Stimulated activated naive B cell treated with anti-CD40 and anti-IgM and Interleukin-4, amounts not matched to agents 10 μg/mL and 1 μg/mL and 100 μg/mL, for 72 hours (primary cell): Measurements from ENCODE around the gene MIF.
"Not testable (repeated sequence)": the region's sequence is repeated elsewhere in the genome, so short reads cannot be mapped to it uniquely, and the experiment has no call there.

Experiments
- ATAC-seq, 2 donors: fragments of 150-1000 bp; cut with Tn5 transposase; replicated peaks; 2 replicates each; pipeline ENCODE4 v1.10.0; 2021; ENCODE audit warnings: moderate library complexity in 1 of 2
- DNase-seq: peaks from one replicate; pipeline ENCODE4 v3.0.0; 2021
- H3K27ac Mint-ChIP-seq: one replicate; pipeline ENCODE4 v1.8.0; 2022; ENCODE audit warnings: mild to moderate bottlenecking, mixed read lengths
- H3K27me3 Mint-ChIP-seq, 2 donors: one replicate each; pipeline ENCODE4 v1.8.0; 2022; ENCODE audit warnings: mixed read lengths in 2 of 2
- H3K36me3 Mint-ChIP-seq, 2 donors: one replicate each; pipeline ENCODE4 v1.8.0; 2022; ENCODE audit warnings: mixed read lengths in 2 of 2, mild to moderate bottlenecking in 1 of 2
- H3K4me1 Mint-ChIP-seq, 2 donors: one replicate each; pipeline ENCODE4 v1.8.0; 2022; ENCODE audit warnings: mixed read lengths in 2 of 2, mild to moderate bottlenecking in 1 of 2
- H3K4me3 Mint-ChIP-seq, 2 donors: one replicate each; pipeline ENCODE4 v1.8.0; 2022; ENCODE audit warnings: mild to moderate bottlenecking in 2 of 2, mixed read lengths in 2 of 2, moderate library complexity in 1 of 2
- H3K9me3 Mint-ChIP-seq, 2 donors: one replicate each; pipeline ENCODE4 v1.8.0; 2022; ENCODE audit warnings: mixed read lengths in 2 of 2, mild to moderate bottlenecking in 1 of 2

Gene MIF

GRCh38 chr22:23921586-23922201 lies 27.5 kb downstream of the MIF start:
- H3K4me3 Mint-ChIP-seq, H3K27ac Mint-ChIP-seq, H3K4me1 Mint-ChIP-seq, H3K27me3 Mint-ChIP-seq, H3K9me3 Mint-ChIP-seq, DNase-seq, ATAC-seq: not testable (repeated sequence)
- H3K36me3 Mint-ChIP-seq = peaks cover 24 to 55% of the 10 kb centered on the region in 2 donors

DNA sequence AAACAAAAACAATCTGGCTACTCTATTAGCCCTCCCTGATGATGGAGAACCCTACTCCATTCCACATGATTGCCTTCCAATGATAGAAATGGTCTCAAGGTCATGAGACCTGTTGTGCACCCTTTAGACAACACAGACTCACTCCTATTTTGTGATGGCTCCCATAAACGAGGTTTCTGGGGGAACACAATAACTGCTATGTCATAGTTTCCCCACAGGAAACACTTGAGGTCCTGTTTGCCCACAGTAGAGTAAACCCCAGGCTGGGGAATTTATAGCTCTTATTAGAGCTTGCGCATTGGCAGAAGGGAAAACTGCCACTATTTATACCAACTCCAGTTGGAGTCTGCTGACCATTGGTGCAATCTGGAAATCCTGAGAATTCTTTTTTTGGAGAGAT lies 28.7 kb downstream of the MIF start:
- DNase-seq = no peak
- Mint-ChIP-seq H3K36me3 (peaks cover 35 to 64% of the 10 kb centered on the region in 2 donors), H3K4me1 (peaks cover 0 to 5% of the 10 kb centered on the region in 2 donors), H3K27me3 (no peaks in the 10 kb centered on the region), H3K4me3 (no peak overlapping the region), H3K9me3 (peaks cover 5% of the 10 kb centered on the region in 2 donors), H3K27ac (no peak overlapping the region)
- no peak for ATAC-seq

- peaks cover 41 to 67% of the 10 kb centered on the region in 2 donors for H3K36me3 Mint-ChIP-seq
- H3K4me3 Mint-ChIP-seq = no peak overlapping the region
- peaks cover 6 to 15% of the 10 kb centered on the region in 2 donors for H3K4me1 Mint-ChIP-seq
- H3K9me3 Mint-ChIP-seq = peaks cover 5% of the 10 kb centered on the region in 2 donors
- H3K27me3 Mint-ChIP-seq = no peaks in the 10 kb centered on the region
- no peak overlapping the region for H3K27ac Mint-ChIP-seq
- no peak for DNase-seq
- ATAC-seq = no peak
Observed at GRCh38 chr22:23925020-23925606, 30.9 kb downstream of the MIF start.

- no peaks in the 10 kb centered on the region for H3K27me3 Mint-ChIP-seq
- ATAC-seq (no peak), DNase-seq (no peak)
- no peak overlapping the region for H3K27ac Mint-ChIP-seq
- H3K4me3 Mint-ChIP-seq = no peak overlapping the region
- H3K36me3 Mint-ChIP-seq = peaks cover 47 to 67% of the 10 kb centered on the region in 2 donors
- H3K4me1 Mint-ChIP-seq = peaks cover 6 to 15% of the 10 kb centered on the region in 2 donors
- H3K9me3 Mint-ChIP-seq = peaks cover 5 to 10% of the 10 kb centered on the region in 2 donors
Observed at GRCh38 chr22:23926561-23926960, 32.4 kb downstream of the MIF start.

DNA sequence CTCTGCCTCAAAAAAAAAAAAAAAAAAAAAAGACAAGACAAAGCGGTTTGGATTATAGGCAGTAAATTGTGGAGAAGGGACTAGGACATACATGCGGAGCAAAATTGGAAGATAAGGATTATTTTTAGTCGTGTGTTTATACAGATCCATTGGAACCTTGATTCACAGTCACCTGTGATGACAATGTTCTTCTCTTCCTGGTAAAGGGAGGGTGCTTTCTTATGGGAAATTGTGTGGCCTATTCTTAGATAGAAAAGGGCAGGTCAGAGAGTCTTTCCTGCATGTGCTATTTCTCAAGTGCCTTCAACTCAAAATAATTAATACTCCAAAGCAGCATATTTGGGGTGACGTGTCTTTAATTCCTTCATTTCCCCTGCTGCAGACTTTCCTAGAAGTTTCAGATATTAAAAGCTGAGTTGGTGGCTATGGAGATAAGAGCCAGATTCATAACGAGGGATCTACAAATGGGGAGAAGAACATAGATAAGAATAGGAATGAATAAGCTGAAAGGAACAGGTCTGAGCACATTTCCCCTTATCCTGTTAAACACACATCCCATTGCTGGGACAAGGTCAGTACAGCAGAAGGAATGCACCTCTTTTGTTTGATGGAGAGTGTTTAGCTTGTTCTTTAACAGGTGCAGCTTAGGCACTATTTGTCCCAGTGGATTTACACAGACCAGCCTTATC lies 44.3 kb downstream of the MIF start:
- ATAC-seq (no peak), DNase-seq (no peak)
- H3K4me1 Mint-ChIP-seq = no peaks in the 10 kb centered on the region
- H3K27ac Mint-ChIP-seq = no peak overlapping the region
- H3K9me3 Mint-ChIP-seq = no peaks in the 10 kb centered on the region
- no peaks in the 10 kb centered on the region for H3K36me3 Mint-ChIP-seq
- no peaks in the 10 kb centered on the region for H3K27me3 Mint-ChIP-seq
- H3K4me3 Mint-ChIP-seq = no peak overlapping the region

DNA sequence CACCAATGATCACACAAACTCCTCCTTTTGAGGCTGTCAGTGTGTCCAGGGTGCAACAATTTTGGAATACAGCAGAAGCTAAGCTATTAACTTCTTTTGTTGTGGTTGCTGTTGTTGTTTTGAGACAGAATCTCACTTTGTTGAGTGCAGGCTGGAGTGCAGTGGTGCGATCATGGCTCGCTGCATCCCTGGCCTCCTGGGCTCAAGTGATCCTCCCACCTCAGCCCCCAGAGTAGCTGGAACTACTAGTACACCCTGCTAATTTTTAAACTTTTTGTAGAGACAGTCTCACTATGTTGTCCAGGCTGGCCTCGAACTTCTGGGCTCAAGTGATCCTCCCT lies 44.8 kb downstream of the MIF start:
- H3K27ac Mint-ChIP-seq = no peak overlapping the region
- H3K9me3 Mint-ChIP-seq = no peaks in the 10 kb centered on the region
- DNase-seq = no peak
- H3K4me3 Mint-ChIP-seq = no peak overlapping the region
- H3K27me3 Mint-ChIP-seq = no peaks in the 10 kb centered on the region
- H3K36me3 Mint-ChIP-seq = no peaks in the 10 kb centered on the region
- no peaks in the 10 kb centered on the region for H3K4me1 Mint-ChIP-seq
- ATAC-seq = no peak

GRCh38 chr22:23940166-23940565 lies 46.0 kb downstream of the MIF start:
- not testable (repeated sequence) for H3K4me3 Mint-ChIP-seq, H3K27me3 Mint-ChIP-seq, H3K27ac Mint-ChIP-seq

More at GRCh38 chr22:23940166-23940565, 46.0 kb downstream of the MIF start:
- H3K4me1 Mint-ChIP-seq, DNase-seq, H3K9me3 Mint-ChIP-seq, ATAC-seq, H3K36me3 Mint-ChIP-seq: not testable (repeated sequence)
